H1 (cell line): ENCODE data around the gene RAB3C. TPM values are rescaled to one million over a fixed set of nuclear protein-coding genes. Genes with fewer than 3 reads are reported as not detected.

Source experiments
- CTCF ChIA-PET: fragments of 300-600 bp; sonication (Branson Sonifier 250); formaldehyde crosslinking; loops from one replicate; lab custom pipeline; 2021; ENCODE audit not compliant: partially characterized antibody; lab: Charles Lee
- POLR2A ChIA-PET: fragments of 300-600 bp; sonication (Branson Sonifier 250); formaldehyde crosslinking; loops from one replicate; lab custom pipeline; 2021; ENCODE audit warnings: inconsistent platforms; ENCODE audit not compliant: partially characterized antibody; lab: Charles Lee
- DNase-seq, 2 experiments: peaks; one replicate each; pipeline versions ENCODE4 v3.0.0 to v3.0.0-alpha.2; 2010 to 2022; ENCODE audit warnings: low spot score in 2 of 2, low read depth in 1 of 2, mixed read lengths in 1 of 2
- FAIRE-seq: peaks from 2 replicates; lab custom pipeline; 2011; peaks lifted over from hg19 to GRCh38; lab: Jason Lieb, UNC
- H2AFZ ChIP-seq: 2 replicates; pipeline ENCODE4 v1.8.1; 2012; ENCODE audit warnings: low read length, inconsistent platforms
- H2AK5ac ChIP-seq: 2 replicates; pipeline ENCODE4 v1.6.1; 2013; ENCODE audit warnings: low read depth, low read length
- H2BK120ac ChIP-seq: replicated peaks from 2 replicates; pipeline ENCODE3; 2013; ENCODE audit warnings: low read depth, low read length, inconsistent platforms
- H2BK12ac ChIP-seq: 2 replicates; pipeline ENCODE4 v1.6.1; 2013; ENCODE audit warnings: low read depth, low read length
- H2BK15ac ChIP-seq: 2 replicates; pipeline ENCODE4 v1.6.1; 2013; ENCODE audit warnings: low read length
- H2BK20ac ChIP-seq: 2 replicates; pipeline ENCODE4 v1.6.1; 2013; ENCODE audit warnings: low read length
- H2BK5ac ChIP-seq: 2 replicates; pipeline ENCODE4 v1.6.1; 2013; ENCODE audit warnings: low read depth, low read length
- H3K14ac ChIP-seq: 2 replicates; pipeline ENCODE4 v1.6.1; 2013; ENCODE audit warnings: inconsistent platforms; ENCODE audit not compliant: insufficient read length
- H3K18ac ChIP-seq: 2 replicates; pipeline ENCODE4 v1.6.1; 2013; ENCODE audit warnings: low read length; ENCODE audit errors: extremely low read depth
- H3K23ac ChIP-seq: 2 replicates; pipeline ENCODE4 v1.6.1; 2013; ENCODE audit warnings: inconsistent platforms; ENCODE audit not compliant: insufficient read length
- H3K23me2 ChIP-seq: 2 replicates; pipeline ENCODE4 v1.6.1; 2013; ENCODE audit warnings: low read depth, low read length
- H3K27ac ChIP-seq: 2 replicates; pipeline ENCODE4 v1.6.1; 2011; ENCODE audit warnings: low read depth, low read length, inconsistent platforms
- H3K27me3 ChIP-seq, 4 experiments: replicated peaks in 1 of 4; 1 replicate in 1 of 4; 2 replicates in 3 of 4; pipeline versions ENCODE4 v1.6.1 to v1.8.1; 2011 to 2013; ENCODE audit warnings: low read length in 3 of 4, mild to moderate bottlenecking in 3 of 4, inconsistent platforms in 2 of 4, mixed read lengths in 2 of 4, moderate library complexity in 1 of 4; ENCODE audit not compliant: control insufficient read depth in 3 of 4, insufficient read depth in 3 of 4; ENCODE audit errors: extremely low read depth in 1 of 4
- H3K36me3 ChIP-seq, 4 experiments: 2 replicates each; pipeline versions ENCODE4 v1.6.1 to v1.8.1; 2011 to 2013; ENCODE audit warnings: mild to moderate bottlenecking in 4 of 4, low read length in 3 of 4, moderate library complexity in 2 of 4, control low read depth in 1 of 4, inconsistent platforms in 1 of 4; ENCODE audit not compliant: insufficient read depth in 4 of 4, control insufficient read depth in 2 of 4
- H3K4ac ChIP-seq: replicated peaks from 2 replicates; pipeline ENCODE3; 2013; ENCODE audit warnings: low read length, low read depth, mixed read lengths, inconsistent platforms; ENCODE audit not compliant: insufficient read length
- H3K4me1 ChIP-seq, 4 experiments: replicated peaks in 1 of 4; 1 replicate in 1 of 4; 2 replicates in 3 of 4; pipeline versions ENCODE4 v1.6.1 to v1.8.1; 2011 to 2013; ENCODE audit warnings: low read length in 3 of 4, inconsistent platforms in 2 of 4, mixed read lengths in 1 of 4; ENCODE audit not compliant: insufficient read depth in 4 of 4, control insufficient read depth in 3 of 4
- H3K4me2 ChIP-seq, 2 experiments: 2 replicates each; pipeline versions ENCODE4 v1.6.1 to v1.8.1; 2011 to 2013; ENCODE audit warnings: low read depth in 2 of 2, low read length in 2 of 2, control low read depth in 1 of 2, inconsistent platforms in 1 of 2, mild to moderate bottlenecking in 1 of 2; ENCODE audit not compliant: insufficient read depth in 1 of 2
- H3K4me3 ChIP-seq, 4 experiments: fragments of 200-600, 300-600 bp in 1 of 4; sonication (generic), shearing (Covaris generic), sonication (Bioruptor Twin) in 1 of 4; 2 replicates each; pipeline versions ENCODE4 v1.5.1 to v1.8.1; 2011 to 2016; ENCODE audit warnings: low read length in 4 of 4, low read depth in 3 of 4, control low read depth in 2 of 4, inconsistent platforms in 2 of 4, mild to moderate bottlenecking in 2 of 4, mixed read lengths in 1 of 4, moderate library complexity in 1 of 4; ENCODE audit not compliant: insufficient read depth in 2 of 4; ENCODE audit errors: extremely low read depth in 1 of 4
- H3K56ac ChIP-seq: replicated peaks from 2 replicates; pipeline ENCODE3; 2013; ENCODE audit warnings: low read depth, mild to moderate bottlenecking, mixed read lengths, low read length, inconsistent platforms; ENCODE audit not compliant: insufficient read length
- H3K79me1 ChIP-seq: 2 replicates; pipeline ENCODE4 v1.6.1; 2013; ENCODE audit warnings: low read depth, low read length, control low read depth
- H3K79me2 ChIP-seq, 2 experiments: 2 replicates each; pipeline versions ENCODE4 v1.6.1 to v1.8.1; 2012 to 2013; ENCODE audit warnings: low read length in 2 of 2, mild to moderate bottlenecking in 2 of 2, inconsistent platforms in 1 of 2; ENCODE audit not compliant: insufficient read depth in 2 of 2, control insufficient read depth in 1 of 2
- H3K9ac ChIP-seq, 4 experiments: replicated peaks in 1 of 4; 1 replicate in 1 of 4; 2 replicates in 3 of 4; pipeline versions ENCODE4 v1.6.1 to v1.8.1; 2011 to 2013; ENCODE audit warnings: low read depth in 3 of 4, low read length in 3 of 4, control low read depth in 2 of 4, mild to moderate bottlenecking in 2 of 4, moderate library complexity in 2 of 4, inconsistent platforms in 1 of 4; ENCODE audit errors: extremely low read depth in 1 of 4
- H3K9me3 ChIP-seq, 2 experiments: 2 replicates each; pipeline versions ENCODE4 v1.6.1 to v1.8.1; 2012 to 2013; ENCODE audit warnings: mild to moderate bottlenecking in 2 of 2, moderate library complexity in 2 of 2, control low read depth in 1 of 2, inconsistent platforms in 1 of 2, low read depth in 1 of 2, low read length in 1 of 2, mixed read lengths in 1 of 2; ENCODE audit not compliant: insufficient read depth in 2 of 2
- H4K20me1 ChIP-seq, 2 experiments: replicated peaks in 1 of 2; 2 replicates each; pipeline versions ENCODE3 to v1.8.1; 2011 to 2013; ENCODE audit warnings: inconsistent platforms in 2 of 2, low read length in 2 of 2, mild to moderate bottlenecking in 1 of 2; ENCODE audit not compliant: insufficient read depth in 2 of 2, control insufficient read depth in 1 of 2
- H4K5ac ChIP-seq: 2 replicates; pipeline ENCODE4 v1.6.1; 2013; ENCODE audit warnings: low read length, low read depth, mixed read lengths, inconsistent platforms; ENCODE audit not compliant: insufficient read length
- H4K8ac ChIP-seq: 2 replicates; pipeline ENCODE4 v1.8.0; 2013; ENCODE audit warnings: mild to moderate bottlenecking, moderate library complexity, low read length, inconsistent platforms; ENCODE audit not compliant: insufficient read depth; ENCODE audit errors: extremely low read depth
- H4K91ac ChIP-seq: replicated peaks from 2 replicates; pipeline ENCODE3; 2013; ENCODE audit warnings: low read length, mixed read lengths, inconsistent platforms; ENCODE audit not compliant: insufficient read length
- ATF2 ChIP-seq: IDR thresholded peaks from 2 replicates; pipeline ENCODE4 v1.6.1; 2012; ENCODE audit warnings: low read length, inconsistent platforms
- EGR1 ChIP-seq: IDR thresholded peaks from 2 replicates; pipeline ENCODE4 v1.6.1; 2011; ENCODE audit warnings: low read depth, low read length, borderline replicate concordance
- MAFK ChIP-seq: IDR thresholded peaks from 2 replicates; pipeline ENCODE4 v1.6.1; 2012; ENCODE audit warnings: low read depth, mild to moderate bottlenecking, improper control_type of control experiment, low read length
- POLR2AphosphoS5 ChIP-seq: IDR thresholded peaks from 2 replicates; pipeline ENCODE4 v1.6.1; 2011; ENCODE audit warnings: low read depth, low read length
- SIRT6 ChIP-seq: IDR thresholded peaks from one replicate; pipeline ENCODE4 v1.7.1; 2012; ENCODE audit warnings: low read length, inconsistent platforms
- SP4 ChIP-seq: IDR thresholded peaks from 2 replicates; pipeline ENCODE4 v1.6.1; 2012; ENCODE audit warnings: low read length, inconsistent platforms
- ZNF274 ChIP-seq: IDR thresholded peaks from 2 replicates; pipeline ENCODE4 v1.7.0; 2012; ENCODE audit warnings: low read length, borderline replicate concordance; ENCODE audit errors: extremely low read depth
- WGBS, 2 experiments: shearing (Covaris generic) in 1 of 2; methylation state at CpG; one replicate each; pipeline versions ENCODE4 v1.1.6 to v1.1.7; 2013 to 2015; ENCODE audit warnings: low lambda C conversion rate in 2 of 2, mixed read lengths in 2 of 2, inconsistent platforms in 1 of 2, low coverage in 1 of 2, missing lambda C conversion rate in 1 of 2; ENCODE audit not compliant: insufficient replicate concordance in 2 of 2, insufficient coverage in 1 of 2, insufficient read length in 1 of 2; ENCODE audit errors: extremely low coverage in 1 of 2, missing lambda C conversion rate in 1 of 2; 5-methylcytosine and 5-hydroxymethylcytosine counted together
- polyA plus RNA-seq, 7 experiments: library from polyadenylated mRNA; depleted of rRNA in 3 of 7; stranded (reverse) in 5 of 7; unstranded in 2 of 7; fragments of >200 nt in 5 of 7; fragments of 200-250 nt in 2 of 7; gene quantifications; 1 replicate in 5 of 7; 2 replicates in 1 of 7; 4 replicates in 1 of 7; pipeline versions ENCODE4 v1.2.1 to v1.2.3, GENCODE V29; 2011 to 2013; ENCODE audit warnings: missing spikeins in 2 of 7, mixed read lengths in 2 of 7
- total RNA-seq: library from RNA; stranded (reverse); fragmentation: NEBNext Ultra II Directional; extraction: Animal tissue kit (Norgen Biotek cat#: 25700); gene quantifications from 2 replicates; pipeline ENCODE4 v1.2.1, GENCODE V29; 2021

Gene RAB3C
- total and polyA plus RNA-seq, 2 of the 8 experiments (the other 6 are each of a cell fraction or from before 2014, with no cell fraction given), result 14.7 to 18.3 TPM

DNA sequence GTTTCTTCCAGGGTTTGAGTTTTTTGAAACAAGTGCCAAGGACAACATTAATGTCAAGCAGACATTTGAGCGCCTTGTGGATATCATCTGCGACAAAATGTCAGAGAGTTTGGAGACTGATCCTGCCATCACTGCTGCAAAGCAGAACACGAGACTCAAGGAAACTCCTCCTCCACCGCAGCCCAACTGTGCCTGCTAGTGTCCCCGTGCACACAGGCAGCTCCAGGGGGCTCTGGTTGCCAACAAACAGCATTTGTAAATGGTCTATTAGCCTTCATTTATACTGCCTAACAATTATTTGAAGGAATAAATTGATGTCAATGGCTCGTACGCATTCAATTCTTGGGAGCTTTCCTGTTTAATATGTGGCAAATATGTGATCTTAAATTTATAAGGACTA, 268.3 kb downstream of the RAB3C start:
- Histone ChIP-seq H2AFZ (no peak overlapping the region), H4K8ac (no peak overlapping the region), H3K4ac (no peak overlapping the region), H2BK120ac (no peak overlapping the region), H4K91ac (no peak overlapping the region), H3K4me3 (no peak overlapping the region), H4K5ac (no peak overlapping the region), H3K79me1 (no peaks in the 10 kb centered on the region), H2AK5ac (no peak overlapping the region), H2BK12ac (no peak overlapping the region), H3K27me3 (no peaks in the 10 kb centered on the region), H3K9ac (no peak overlapping the region), H3K56ac (no peak overlapping the region), H3K18ac (no peak overlapping the region), H3K4me1 (peaks cover 0 to 6% (median 4%) of the 10 kb centered on the region in 4 experiments; a peak in 5 of 7 replicates), H3K4me2 (no peak overlapping the region), H3K36me3 (no peaks in the 10 kb centered on the region), H3K23me2 (no peaks in the 10 kb centered on the region; the same call in 1 of the 2 replicates), H2BK5ac (no peak overlapping the region)
- FAIRE-seq, result no peak
- POLR2A ChIA-PET, result no interaction called here
- CTCF ChIA-PET, result interaction anchor here (1.2 to 9.4 kb wide), 5 partner anchors 10 to 1537 kb away, joined by 3 to 201 read pairs (median 13); no protein-coding TSS in a partner anchor
- TF ChIP-seq ZNF274 (no peak), SIRT6 (no peak), EGR1 (no peak), POLR2AphosphoS5 (no peak), MAFK (no peak), SP4 (no peak), ATF2 (no peak)
- TF ChIP-seq, all 59 proteins: peak for 0
- no peak for DNase-seq
- Histone ChIP-seq H3K79me2 (no peaks in the 10 kb centered on the region), H2BK20ac (no peak overlapping the region), H3K23ac (no peak overlapping the region), H4K20me1 (no peaks in the 10 kb centered on the region), H3K27ac (no peak overlapping the region), H2BK15ac (no peak overlapping the region), H3K9me3 (no peaks in the 10 kb centered on the region), H3K14ac (no peak overlapping the region)
- WGBS, 2 experiments, result 88% methylated on average over 7 of the region's 7 CpGs; no CpG with 5 or more reads in 1 of the 2 experiments
